Measurements from ENCODE around the gene GALNTL6. TPM values are rescaled to one million over a fixed set of nuclear protein-coding genes. Genes with fewer than 3 reads are reported as not detected.

Gene GALNTL6
- total and polyA plus RNA-seq, 9 of the 15 experiments (the other 6 are each of a cell fraction or from before 2014, with no cell fraction given) = 0.18 to 0.50 (median 0.29) TPM

DNA sequence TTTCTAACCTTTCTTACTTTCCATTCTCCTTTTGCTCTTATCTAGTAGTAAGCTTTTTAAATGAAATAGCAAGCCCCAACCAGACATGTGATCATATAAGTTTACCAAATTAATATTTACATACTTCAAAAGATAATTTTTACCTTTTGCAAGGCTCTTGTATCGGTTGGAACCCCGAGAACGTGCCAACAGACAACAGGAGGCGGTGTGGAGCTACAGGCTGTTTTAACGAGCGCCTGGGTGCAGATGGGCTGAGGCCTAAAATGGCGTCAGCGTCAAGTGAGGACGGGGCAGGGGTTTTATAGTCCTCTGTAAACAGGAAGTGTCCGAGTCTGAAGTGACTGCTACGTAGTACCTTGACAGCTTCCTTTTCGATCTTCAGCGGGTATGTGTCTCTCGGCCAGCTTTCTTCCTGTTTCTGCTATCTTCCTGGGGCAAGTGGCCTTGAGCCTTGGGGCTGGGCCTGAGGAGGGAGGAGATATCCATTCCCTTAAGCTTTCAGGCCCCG, 342.7 kb downstream of the GALNTL6 start (continued):
- 0 out of 2 replicates have a peak, but pooled peaks have one; percentile 32 for TF ChIP-seq SMARCA4 (IDR thresholded peaks at IDR 0.05)
- TF ChIP-seq RBM39 (optimal IDR thresholded peaks at IDR 0.05; ENCODE audit: low read depth, low read length) = no peak
- TF ChIP-seq, protein P1, sequence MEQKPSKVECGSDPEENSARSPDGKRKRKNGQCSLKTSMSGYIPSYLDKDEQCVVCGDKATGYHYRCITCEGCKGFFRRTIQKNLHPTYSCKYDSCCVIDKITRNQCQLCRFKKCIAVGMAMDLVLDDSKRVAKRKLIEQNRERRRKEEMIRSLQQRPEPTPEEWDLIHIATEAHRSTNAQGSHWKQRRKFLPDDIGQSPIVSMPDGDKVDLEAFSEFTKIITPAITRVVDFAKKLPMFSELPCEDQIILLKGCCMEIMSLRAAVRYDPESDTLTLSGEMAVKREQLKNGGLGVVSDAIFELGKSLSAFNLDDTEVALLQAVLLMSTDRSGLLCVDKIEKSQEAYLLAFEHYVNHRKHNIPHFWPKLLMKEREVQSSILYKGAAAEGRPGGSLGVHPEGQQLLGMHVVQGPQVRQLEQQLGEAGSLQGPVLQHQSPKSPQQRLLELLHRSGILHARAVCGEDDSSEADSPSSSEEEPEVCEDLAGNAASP (IDR thresholded peaks at IDR 0.05) = no peak
- peak; percentile 50; the same call in 1 of the 2 replicates for TF ChIP-seq ZNF75A (CRISPR knock-in tag; IDR thresholded peaks at IDR 0.05)
- TF ChIP-seq ZNF77 (CRISPR knock-in tag; IDR thresholded peaks at IDR 0.05) = no peak
- TF ChIP-seq ZNF184 (CRISPR knock-in tag; IDR thresholded peaks at IDR 0.05) = no peak
- no peak for TF ChIP-seq BCL6 (CRISPR knock-in tag; IDR thresholded peaks at IDR 0.05)
- no peak for TF ChIP-seq TSC22D4 (tag; IDR thresholded peaks at IDR 0.05)
- TF ChIP-seq CCAR2 (IDR thresholded peaks at IDR 0.05; ENCODE audit: low read depth, low read length) = no peak
- no peak for TF ChIP-seq OTX1 (CRISPR knock-in tag; IDR thresholded peaks at IDR 0.05)
- no peak for TF ChIP-seq RBM34 (IDR thresholded peaks at IDR 0.05; ENCODE audit: borderline replicate concordance, insufficient read depth, low read length)
- no peak for TF ChIP-seq JUNB (CRISPR knock-in tag; conservative IDR thresholded peaks at IDR 0.05)
- TF ChIP-seq THRAP3 (IDR thresholded peaks at IDR 0.05; ENCODE audit: borderline replicate concordance) = no peak
- no peak for TF ChIP-seq ZNF239 (CRISPR knock-in tag; IDR thresholded peaks at IDR 0.05)
- TF ChIP-seq, protein P2, sequence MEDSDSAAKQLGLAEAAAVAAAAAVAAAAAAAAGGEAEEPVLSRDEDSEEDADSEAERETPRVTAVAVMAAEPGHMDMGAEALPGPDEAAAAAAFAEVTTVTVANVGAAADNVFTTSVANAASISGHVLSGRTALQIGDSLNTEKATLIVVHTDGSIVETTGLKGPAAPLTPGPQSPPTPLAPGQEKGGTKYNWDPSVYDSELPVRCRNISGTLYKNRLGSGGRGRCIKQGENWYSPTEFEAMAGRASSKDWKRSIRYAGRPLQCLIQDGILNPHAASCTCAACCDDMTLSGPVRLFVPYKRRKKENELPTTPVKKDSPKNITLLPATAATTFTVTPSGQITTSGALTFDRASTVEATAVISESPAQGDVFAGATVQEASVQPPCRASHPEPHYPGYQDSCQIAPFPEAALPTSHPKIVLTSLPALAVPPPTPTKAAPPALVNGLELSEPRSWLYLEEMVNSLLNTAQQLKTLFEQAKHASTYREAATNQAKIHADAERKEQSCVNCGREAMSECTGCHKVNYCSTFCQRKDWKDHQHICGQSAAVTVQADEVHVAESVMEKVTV (CRISPR knock-in tag; IDR thresholded peaks at IDR 0.05) = no peak
- peak; percentile 97 for TF ChIP-seq MTA3 (IDR thresholded peaks at IDR 0.05; ENCODE audit: borderline replicate concordance)
- no peak for TF ChIP-seq ZNF561 (CRISPR knock-in tag; conservative IDR thresholded peaks at IDR 0.05)
- TF ChIP-seq, protein P3, sequence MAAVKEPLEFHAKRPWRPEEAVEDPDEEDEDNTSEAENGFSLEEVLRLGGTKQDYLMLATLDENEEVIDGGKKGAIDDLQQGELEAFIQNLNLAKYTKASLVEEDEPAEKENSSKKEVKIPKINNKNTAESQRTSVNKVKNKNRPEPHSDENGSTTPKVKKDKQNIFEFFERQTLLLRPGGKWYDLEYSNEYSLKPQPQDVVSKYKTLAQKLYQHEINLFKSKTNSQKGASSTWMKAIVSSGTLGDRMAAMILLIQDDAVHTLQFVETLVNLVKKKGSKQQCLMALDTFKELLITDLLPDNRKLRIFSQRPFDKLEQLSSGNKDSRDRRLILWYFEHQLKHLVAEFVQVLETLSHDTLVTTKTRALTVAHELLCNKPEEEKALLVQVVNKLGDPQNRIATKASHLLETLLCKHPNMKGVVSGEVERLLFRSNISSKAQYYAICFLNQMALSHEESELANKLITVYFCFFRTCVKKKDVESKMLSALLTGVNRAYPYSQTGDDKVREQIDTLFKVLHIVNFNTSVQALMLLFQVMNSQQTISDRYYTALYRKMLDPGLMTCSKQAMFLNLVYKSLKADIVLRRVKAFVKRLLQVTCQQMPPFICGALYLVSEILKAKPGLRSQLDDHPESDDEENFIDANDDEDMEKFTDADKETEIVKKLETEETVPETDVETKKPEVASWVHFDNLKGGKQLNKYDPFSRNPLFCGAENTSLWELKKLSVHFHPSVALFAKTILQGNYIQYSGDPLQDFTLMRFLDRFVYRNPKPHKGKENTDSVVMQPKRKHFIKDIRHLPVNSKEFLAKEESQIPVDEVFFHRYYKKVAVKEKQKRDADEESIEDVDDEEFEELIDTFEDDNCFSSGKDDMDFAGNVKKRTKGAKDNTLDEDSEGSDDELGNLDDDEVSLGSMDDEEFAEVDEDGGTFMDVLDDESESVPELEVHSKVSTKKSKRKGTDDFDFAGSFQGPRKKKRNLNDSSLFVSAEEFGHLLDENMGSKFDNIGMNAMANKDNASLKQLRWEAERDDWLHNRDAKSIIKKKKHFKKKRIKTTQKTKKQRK (IDR thresholded peaks at IDR 0.05; ENCODE audit: borderline replicate concordance, low read depth, low read length) = no peak
- TF ChIP-seq, protein P4, sequence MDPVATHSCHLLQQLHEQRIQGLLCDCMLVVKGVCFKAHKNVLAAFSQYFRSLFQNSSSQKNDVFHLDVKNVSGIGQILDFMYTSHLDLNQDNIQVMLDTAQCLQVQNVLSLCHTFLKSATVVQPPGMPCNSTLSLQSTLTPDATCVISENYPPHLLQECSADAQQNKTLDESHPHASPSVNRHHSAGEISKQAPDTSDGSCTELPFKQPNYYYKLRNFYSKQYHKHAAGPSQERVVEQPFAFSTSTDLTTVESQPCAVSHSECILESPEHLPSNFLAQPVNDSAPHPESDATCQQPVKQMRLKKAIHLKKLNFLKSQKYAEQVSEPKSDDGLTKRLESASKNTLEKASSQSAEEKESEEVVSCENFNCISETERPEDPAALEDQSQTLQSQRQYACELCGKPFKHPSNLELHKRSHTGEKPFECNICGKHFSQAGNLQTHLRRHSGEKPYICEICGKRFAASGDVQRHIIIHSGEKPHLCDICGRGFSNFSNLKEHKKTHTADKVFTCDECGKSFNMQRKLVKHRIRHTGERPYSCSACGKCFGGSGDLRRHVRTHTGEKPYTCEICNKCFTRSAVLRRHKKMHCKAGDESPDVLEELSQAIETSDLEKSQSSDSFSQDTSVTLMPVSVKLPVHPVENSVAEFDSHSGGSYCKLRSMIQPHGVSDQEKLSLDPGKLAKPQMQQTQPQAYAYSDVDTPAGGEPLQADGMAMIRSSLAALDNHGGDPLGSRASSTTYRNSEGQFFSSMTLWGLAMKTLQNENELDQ (CRISPR knock-in tag; IDR thresholded peaks at IDR 0.05; ENCODE audit: borderline replicate concordance) = no peak
- TF ChIP-seq, protein P5, sequence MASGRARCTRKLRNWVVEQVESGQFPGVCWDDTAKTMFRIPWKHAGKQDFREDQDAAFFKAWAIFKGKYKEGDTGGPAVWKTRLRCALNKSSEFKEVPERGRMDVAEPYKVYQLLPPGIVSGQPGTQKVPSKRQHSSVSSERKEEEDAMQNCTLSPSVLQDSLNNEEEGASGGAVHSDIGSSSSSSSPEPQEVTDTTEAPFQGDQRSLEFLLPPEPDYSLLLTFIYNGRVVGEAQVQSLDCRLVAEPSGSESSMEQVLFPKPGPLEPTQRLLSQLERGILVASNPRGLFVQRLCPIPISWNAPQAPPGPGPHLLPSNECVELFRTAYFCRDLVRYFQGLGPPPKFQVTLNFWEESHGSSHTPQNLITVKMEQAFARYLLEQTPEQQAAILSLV (tag; IDR thresholded peaks at IDR 0.05) = no peak
- TF ChIP-seq ESRRB (CRISPR knock-in tag; IDR thresholded peaks at IDR 0.05; ENCODE audit: borderline replicate concordance) = no peak

All from K562 (cell line).